Gastroesophageal sphincter (tissue), 3 donors: ENCODE measurements around the gene AMER2.

ENCODE experiments used
- EP300 ChIP-seq: sonication (generic); formaldehyde crosslinking; IDR thresholded peaks from one replicate; pipeline ENCODE4 v1.6.1; 2017; ENCODE audit warnings: antibody characterized with exemption, mild to moderate bottlenecking
- POLR2A ChIP-seq, 2 donors: fragments of 450-650 bp; IDR thresholded peaks; one replicate each; pipeline ENCODE4 v1.6.1; 2017; ENCODE audit warnings: antibody characterized with exemption in 2 of 2, mild to moderate bottlenecking in 2 of 2, moderate library complexity in 1 of 2
- POLR2AphosphoS5 ChIP-seq: sonication (generic); formaldehyde crosslinking; IDR thresholded peaks from one replicate; pipeline ENCODE4 v1.6.1; 2017; ENCODE audit warnings: antibody characterized with exemption
- TF ChIP-seq, protein P1 (sequence below), 4 experiments: fragments of 200-600 bp in 2 of 4; fragments of 450-650 bp in 2 of 4; sonication (generic) in 1 of 4; IDR thresholded peaks; one replicate each; pipeline ENCODE4 v1.5.1; 2017 to 2019; ENCODE audit warnings: antibody characterized with exemption in 4 of 4, mild to moderate bottlenecking in 2 of 4, moderate library complexity in 2 of 4

DNA sequence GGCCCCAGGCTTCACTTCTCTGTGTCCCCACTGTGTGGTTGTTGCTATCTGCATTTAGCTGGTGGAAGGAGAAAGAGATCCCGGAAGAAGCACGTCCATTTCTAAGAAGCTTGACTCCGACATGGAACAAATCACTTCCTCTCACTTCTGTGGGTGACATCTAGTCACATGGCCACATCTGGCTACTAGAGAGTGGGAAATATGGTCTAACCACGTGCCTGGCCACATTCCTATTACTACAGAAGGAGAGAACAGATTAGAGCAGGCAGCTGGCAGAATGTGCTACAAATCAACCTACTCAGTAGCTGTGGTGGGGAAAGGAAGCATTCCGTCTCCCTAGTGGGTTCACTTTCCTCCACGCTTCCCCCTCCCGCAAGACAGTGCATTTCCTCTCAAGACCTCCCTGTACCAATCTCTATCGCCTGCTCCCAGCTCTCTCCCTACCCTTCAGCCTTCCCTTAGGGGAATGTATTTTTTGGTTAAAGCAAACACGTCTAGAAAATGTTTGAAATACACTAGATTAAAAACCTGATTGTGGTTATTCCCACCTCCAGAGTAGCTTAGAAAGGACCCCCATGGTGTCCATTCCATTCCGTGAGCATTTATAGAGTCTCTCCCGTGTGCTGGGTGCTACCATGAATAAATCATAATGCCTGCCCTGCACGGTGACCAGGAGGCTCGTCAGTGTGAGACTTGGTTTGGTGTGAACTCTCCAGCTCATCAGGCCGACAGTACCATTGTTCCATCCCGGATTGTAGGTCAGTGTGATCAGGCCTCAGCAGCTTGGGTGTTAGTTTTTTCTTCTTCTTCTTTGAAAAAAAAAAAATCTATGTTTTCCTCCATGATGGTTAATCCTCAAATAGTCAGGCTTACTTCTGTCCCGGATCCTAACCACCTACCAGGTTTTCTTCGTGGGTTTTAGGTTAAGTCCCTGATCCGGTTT is 8.0 kb upstream of the AMER2 start:
- TF ChIP-seq, protein P1, sequence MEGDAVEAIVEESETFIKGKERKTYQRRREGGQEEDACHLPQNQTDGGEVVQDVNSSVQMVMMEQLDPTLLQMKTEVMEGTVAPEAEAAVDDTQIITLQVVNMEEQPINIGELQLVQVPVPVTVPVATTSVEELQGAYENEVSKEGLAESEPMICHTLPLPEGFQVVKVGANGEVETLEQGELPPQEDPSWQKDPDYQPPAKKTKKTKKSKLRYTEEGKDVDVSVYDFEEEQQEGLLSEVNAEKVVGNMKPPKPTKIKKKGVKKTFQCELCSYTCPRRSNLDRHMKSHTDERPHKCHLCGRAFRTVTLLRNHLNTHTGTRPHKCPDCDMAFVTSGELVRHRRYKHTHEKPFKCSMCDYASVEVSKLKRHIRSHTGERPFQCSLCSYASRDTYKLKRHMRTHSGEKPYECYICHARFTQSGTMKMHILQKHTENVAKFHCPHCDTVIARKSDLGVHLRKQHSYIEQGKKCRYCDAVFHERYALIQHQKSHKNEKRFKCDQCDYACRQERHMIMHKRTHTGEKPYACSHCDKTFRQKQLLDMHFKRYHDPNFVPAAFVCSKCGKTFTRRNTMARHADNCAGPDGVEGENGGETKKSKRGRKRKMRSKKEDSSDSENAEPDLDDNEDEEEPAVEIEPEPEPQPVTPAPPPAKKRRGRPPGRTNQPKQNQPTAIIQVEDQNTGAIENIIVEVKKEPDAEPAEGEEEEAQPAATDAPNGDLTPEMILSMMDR (IDR thresholded peaks at IDR 0.05): no peak
- TF ChIP-seq EP300 (no peak), POLR2AphosphoS5 (no peak), POLR2A (IDR thresholded peaks at IDR 0.05) (no peak)
